Activated T-cell treated with anti-CD3 and anti-CD28 coated beads for 48 hours (primary cell): ENCODE data around the gene POC1B.

Experiments used
- DNase-seq: peaks from one replicate; pipeline ENCODE4 v3.0.0-alpha.2; 2020; ENCODE audit warnings: low read depth

The POC1B gene

DNA sequence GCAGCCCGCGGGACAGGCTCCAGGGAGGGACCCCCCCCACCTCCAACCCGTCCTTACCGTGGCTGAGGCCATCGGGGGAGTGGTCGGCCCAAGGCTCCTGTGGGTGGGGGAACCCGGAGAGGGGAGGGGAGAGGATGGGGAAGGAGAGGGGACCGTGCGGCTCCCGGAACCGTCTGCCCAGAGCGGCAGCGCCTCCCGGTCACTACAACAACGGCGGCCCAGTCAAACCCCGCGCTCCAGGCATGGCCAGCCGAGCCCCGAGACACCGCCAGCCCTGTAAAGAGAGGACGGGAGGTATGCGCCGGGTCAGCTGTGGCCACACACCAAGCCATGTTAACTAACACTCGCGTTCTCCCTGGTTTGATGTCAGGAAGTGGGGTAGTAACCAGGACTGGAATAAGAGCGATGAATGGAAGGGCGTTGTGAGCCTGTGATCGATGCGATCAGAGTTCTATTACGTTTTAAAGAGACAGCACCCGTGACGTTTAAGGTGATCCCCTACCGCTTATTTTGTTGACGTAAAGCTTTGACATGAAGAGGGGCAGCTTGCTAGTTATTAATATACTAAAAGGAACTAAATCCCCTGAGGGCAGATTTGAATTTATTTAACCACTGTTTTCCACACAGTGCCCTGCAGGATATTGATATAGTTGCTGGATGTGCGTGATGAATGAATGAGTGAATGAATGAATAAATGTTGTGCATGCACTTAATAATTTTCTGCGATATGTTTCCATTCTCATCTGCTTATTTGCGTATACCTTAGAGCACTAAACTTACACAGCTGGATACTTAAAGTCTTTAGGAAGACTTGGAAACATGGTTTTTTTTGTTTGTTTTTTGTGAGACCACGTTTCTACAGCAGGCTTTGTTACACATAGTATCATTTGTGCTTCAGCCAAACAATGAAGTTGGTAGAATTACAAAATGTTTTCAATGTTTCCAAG, at the start of gene POC1B:
Gene POC1B, minus strand, starts transcription at position 224 of the 947 bp plus-strand sequence. Its CDS starts 152 bp downstream, at position 72.
- peak; percentile 67 for DNase-seq

DNA sequence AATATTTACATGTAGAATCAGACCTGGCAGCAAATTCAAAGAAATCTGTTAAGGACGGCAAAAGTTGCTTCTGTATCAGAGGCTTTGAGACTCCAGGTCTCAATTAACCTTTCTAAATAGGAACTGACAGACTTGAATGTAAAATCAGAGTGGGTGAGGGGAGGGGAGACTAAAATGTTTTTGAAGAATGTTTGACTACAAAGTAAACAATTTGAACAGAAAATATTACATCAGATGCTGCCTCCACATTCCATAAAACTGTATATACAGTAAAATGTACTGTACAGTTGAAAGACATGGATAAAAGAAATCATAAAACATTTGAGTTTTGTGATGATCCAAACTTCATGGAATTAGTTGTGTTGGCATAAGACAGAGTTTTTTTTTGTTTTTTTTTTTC, 49.5 kb upstream of the POC1B start:
- DNase-seq, result no peak

DNA sequence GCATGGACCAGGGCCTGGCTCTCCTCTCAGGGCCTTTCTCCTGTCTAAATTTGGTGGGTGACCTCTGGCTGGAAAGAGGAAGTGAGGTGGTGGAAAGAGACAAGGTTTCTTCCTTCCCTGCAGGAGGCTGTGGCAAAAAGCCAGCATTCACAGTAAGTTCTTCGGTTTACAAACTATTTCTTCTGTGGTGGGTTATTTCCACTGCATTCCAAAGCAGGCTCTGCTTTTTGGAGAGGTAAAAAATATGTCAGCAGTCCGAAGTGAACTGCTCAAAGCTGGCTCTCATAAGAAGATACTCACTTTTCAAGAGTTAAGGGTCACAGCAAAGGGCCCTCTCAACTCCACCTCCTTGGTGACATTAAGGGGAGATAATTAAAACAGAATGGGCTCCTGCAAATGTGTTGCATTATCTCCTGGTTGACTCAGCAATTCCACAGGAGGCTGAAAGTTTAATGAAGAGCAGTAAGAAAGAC, 48.9 kb upstream of the POC1B start:
- no peak for DNase-seq

DNA sequence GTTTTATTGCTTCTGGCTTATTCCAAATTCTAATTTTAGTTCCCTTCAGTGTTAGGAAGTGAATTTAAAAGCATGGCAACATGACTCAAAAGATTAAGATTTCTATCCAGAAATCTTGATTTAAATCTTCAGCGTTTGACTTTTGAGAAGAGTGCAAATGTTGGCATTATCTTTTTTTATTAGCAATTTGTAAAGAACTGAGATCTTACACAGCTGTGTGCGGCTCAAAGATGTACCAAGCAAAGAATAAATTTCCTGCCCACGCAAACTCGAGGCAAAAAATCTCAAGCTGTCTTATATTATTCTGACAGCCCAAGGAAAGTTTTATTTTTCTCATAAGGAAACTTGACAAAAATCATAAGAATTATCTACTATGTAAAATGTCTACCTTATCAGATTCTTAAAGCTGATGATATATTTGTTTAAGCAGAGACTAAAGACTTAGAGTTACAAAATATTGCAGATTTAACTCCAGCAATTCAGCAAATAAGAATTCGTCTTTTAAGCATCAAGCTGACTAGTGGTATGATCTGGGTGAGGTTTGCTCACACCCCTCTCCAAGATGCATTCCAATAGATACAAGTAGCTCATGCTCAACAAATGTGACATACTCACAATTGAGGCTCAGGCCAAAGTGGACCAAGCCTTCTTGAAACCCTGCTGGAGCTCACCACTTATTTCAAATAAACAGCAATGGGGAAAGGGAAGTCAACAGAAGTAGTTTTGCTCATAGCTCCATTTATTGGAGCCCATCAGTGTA, 47.4 kb upstream of the POC1B start:
- no peak for DNase-seq

DNA sequence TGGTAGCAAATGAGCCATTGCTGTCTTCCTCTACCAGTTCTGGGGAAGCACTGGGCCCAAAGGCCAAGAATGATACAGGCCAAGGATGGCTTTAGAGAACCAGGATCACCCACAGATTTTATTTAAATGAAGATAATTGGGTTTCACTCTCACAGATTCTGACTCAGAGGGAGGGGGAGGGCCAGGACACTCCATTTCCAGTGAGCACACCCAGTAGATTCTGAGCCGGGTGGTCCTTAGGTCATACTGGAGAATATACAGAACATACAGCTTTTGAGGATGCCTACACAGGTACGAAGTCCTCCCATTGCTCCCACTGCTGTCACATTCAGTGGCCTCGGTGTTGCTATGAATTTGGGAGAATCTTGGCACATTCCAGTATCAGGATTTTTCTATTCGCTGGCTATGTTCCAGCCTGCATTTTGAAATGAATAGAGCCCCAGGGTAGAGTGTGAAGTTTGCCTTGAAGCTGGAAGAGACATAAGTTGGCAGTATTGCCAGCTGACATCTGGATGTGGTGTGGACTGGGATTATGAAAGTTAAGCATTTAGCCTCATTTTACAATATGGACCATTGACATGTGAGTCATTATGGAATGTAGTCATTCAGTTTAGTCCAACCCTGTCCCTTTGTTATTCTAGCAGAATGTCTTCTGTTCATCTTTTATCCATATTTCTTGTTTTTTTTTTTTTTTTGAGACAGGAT, 45.8 kb upstream of the POC1B start:
- no peak for DNase-seq

DNA sequence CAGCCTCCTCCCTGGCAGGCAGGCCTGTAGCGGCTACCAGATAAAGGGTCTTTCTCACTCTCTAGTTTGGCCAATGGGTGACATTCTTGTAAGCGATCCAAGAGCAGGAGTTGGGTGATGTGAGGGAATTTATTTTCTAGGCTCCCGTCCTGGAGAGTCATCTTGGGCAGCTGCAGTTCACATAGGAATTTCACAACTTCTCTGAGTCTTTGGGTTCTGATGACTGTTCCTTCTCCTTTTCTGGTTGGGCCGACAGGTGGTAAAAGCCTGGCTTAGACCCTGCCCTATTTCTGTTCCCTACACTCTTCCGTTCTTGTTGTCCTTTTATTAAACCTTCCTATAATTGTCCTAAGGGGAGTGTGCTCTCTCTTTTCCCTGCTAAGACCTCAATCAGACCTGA, 42.6 kb upstream of the POC1B start:
- no peak for DNase-seq

DNA sequence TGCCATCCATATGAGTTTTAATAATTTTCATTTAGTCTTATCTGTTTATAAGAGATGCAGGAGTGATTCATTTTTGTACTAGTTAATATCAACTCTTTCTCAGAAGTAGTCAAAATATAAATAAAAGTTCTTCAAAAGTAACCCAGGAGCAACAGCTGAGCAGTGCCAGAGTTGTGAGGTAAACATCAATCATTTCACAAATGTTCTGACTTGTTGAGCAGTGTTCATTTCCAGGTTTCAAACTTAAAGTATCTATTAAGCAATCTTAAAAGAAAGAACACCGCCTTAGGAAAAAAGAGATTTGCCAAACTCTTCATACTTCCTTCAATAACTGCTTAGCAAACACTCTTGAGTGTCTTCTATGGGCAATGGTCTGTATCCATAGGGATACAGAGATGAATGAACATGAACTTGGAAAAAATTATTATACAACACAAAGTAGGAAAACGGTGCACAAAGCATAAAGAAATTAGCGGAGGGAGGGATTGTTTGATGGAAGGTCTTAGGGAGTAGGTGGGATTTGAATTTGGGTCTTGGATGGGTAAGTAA, 41.9 kb upstream of the POC1B start:
- DNase-seq, result no peak

DNA sequence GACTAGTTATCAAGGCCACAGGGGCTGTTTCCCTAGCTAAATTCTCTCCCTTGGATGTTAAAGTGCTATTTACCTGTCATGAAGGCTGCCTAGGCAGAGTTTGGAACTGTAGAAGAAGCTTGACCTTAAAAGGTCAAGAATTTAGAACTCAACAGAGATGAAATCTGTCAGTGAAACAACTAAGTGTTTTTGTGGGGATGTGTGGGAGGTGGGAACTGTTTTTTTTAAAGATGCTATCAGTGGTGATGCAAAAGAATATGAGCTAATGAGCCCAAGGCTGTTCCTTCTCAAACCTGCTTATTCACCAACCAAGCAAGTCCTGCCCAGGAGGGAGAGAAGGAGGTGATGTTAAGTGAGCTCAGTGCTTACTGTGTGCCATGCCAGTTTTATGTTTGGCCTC, 40.8 kb upstream of the POC1B start:
- no peak for DNase-seq

DNA sequence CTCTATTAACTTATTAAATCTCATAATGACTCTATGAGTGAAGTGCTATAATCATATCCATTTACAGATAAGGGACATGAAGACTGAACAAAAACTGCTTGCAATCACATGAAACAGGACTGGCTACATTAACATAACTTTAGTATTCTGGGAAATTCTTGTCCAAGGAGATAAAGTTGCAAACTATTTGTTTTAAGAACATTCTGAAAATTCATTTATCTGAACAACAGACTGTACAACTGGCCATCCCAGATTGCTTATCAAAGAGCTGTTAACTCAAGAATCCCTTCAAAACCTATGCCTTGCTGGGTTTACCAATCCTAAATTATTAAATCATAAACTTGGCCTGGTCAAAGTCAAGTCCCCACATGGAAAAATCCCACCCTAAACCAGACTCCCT, 39.2 kb upstream of the POC1B start:
- no peak for DNase-seq

DNA sequence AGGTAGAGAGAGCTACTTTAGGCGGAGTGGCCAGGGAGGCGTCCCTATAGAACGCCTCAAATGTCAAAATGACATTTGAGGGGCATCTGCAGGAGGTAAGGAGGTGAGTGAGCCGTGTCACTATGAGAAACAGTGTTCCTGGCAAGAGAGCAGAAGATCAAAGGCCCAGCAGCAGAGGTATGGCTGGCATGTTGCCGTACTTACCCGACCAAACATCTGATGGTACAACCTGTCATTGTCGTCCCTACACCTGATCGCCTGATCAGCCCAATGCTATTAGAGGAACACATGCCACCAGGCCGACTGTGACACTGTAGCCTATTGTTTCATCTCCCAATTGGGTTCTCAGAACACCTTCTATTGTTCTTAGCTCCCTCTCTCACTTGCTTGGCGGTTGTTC, 33.9 kb upstream of the POC1B start:
- no peak for DNase-seq

DNA sequence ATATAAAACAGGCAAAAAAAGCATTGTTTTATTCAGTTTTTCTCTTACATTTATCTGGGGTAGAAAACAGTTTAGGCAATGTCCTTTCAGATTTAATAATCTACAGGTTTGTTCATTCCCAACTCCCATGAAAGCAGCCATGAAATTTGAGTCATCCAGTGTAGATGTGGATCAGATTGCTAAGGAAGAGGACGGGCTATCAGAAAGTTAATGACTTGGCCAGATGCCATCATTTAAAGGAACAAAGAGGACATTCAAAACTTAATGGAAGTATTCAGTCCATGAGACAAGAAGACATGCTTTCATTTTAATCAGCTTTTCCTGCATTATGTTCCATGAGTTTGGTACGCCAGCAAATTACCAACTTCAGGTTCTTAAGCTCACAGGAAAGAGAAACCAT, 31.1 kb upstream of the POC1B start:
- no peak for DNase-seq

DNA sequence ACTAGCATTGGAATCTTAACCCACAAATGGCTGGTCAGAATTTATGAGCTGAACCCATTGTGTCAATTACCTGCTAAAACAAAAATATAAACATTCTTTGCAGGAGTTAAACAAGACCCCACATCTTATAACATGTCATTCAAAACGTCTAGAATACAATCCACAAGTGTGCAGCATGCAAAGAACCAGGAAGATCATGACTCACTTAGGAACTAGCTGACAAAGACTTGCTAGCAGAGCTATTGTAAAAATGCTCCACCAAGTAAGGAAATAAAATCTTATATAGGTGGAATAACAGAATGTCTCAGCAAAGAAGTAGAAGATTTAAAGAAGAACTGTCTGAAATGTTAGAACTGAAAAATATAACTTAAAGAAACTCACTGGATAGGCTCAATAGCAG, 26.5 kb upstream of the POC1B start:
- DNase-seq, result no peak

DNA sequence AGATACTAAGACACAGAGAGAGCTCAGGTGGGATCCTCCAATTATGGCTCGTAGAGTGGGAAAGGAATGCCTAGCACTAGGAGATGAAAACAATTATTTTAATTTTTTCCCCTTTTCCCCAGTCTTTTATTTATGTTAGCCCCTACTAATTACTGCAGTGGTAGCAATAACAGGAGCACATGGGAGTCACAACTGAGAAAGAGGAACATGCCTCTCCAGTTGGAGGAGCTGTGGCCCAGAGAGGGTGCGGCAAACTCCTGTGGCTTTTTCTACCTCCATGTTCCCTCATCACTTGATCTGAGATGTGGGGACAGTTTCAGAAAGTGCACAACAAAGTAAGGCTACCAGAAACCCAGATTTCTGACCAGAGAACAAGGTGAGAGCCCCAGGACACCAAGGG, 25.9 kb upstream of the POC1B start:
- DNase-seq, result no peak

DNA sequence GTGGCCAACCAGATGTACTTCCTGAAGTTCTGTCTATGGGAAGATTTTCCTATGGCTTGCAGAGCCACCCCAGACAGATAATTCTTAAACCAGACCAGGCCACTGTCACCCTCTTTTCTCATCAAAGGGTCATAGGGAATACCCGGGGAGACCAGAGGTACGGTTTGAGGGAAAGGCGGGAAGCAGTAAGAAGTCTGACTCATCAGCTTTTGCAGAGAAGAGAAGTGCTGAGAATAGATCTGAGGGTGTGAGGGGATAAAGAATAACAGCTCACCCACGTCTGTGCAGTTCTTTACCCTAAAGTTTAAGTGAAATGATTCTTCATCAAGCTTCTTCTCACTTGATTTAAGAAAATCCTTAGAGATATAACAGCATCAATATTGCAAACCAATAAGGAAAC, 21.3 kb upstream of the POC1B start:
- no peak for DNase-seq

DNA sequence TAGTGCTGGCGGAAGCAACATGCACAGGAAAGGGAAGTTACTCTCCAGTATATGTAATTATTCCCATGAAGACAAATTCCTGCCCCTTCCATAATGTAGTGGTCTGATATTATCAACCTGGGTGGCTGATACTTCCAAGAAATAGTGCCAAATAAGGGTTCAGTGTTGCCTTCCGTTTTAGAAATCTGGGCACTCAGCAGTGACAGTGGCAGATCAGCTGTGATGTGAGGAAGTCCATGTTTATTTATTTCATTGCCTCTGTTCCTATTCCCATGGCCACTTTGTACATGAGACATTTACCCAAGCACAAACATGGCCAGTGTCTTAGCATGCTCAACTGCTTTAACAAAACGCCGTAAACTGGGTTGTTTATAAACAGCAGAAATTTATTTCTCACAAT, 20.3 kb upstream of the POC1B start:
- no peak for DNase-seq

DNA sequence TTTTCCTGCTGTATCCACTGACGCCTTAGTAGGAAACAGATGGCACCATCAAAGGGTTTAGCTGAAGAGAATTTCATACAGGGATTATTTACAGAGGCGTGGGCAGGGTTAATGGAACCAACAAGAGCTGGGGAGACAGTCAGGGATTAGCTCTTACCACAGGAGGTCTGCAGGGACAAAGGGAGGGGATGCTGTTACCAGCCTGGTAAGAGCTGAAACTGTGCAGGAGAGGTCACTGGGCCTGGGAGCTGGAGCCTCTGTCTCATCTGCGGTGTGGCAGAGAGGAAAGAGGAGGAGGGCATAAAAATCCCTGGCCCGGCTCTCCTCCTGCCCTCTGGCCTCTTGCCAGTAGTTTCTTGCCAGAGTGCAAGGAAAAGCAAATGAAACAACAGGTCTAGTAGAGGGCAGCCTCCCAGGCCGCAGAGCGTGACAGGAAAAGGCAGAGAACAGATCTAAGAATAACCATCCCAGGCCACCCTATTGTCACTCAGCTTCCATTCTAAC, 18.9 kb upstream of the POC1B start:
- DNase-seq, result no peak

DNA sequence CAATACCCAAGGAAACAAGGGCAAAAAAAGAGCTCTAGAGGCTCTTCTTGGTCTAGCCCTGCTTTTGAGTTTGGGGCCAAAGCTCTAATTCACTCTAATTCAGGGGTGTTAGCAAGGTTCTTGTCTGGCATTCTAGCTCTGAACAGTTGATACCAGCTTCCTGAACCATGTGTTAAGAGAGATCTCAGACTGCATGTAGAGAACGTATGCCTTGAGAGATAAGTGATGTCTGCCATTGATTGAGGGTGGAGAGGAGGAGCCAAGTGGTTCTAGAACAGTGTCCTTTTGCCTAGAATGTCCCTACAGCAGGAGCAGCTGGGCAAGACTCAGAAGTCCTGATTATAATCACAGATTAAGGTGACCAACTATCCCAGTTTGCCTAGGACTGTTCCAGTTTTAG, 18.2 kb upstream of the POC1B start:
- no peak for DNase-seq

DNA sequence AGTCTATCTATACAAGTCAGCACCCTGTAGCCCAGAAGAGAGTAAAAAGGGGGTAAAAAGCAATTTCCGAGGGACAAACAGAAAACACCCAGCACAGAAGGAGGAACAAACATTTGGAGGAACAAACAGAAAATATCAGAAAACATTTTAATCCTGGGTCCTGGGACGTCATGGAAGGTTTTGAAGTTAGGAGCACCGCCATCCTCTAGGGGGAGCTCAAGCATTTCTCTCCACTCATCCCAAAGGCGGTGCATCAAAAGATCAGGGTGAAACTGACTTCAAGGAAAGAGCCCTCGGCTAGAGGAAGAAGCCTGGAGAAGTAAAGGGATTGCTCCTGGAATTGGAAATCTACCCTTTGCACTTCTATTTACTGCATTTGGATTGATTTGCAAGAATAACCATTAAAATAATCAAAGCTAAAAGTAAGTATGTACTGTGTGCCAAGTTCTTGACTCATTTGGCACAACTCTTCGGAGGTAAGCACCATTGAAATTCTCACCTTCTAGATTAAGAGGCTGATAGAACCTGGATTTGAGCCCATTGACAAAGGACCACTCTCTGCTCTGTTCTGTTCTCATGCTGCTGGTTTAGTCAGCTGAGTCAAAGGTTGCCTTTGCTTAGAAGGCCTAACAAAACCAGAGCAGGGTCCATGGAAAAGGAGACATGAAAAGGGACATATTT, 17.2 kb upstream of the POC1B start:
- peak; percentile 39 for DNase-seq

DNA sequence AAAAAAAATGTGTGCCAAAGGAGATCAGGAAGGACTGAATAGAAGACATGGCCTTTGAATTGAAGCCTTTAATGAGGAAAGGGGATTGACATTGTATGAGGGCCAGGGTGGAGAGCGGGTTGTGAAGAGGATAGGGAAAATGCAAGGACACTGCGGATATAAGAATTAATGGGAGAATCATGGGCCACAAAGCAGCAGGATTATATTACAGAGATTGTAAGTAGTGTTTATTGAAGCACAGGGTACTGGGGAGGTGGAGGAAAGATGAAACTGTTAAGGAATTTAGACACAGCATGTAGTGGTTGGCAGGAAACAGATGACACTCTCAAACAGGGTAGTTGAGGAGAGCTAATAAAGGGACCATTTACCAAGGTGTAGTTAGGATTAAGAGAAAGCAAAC, 16.4 kb upstream of the POC1B start:
- DNase-seq, result no peak

DNA sequence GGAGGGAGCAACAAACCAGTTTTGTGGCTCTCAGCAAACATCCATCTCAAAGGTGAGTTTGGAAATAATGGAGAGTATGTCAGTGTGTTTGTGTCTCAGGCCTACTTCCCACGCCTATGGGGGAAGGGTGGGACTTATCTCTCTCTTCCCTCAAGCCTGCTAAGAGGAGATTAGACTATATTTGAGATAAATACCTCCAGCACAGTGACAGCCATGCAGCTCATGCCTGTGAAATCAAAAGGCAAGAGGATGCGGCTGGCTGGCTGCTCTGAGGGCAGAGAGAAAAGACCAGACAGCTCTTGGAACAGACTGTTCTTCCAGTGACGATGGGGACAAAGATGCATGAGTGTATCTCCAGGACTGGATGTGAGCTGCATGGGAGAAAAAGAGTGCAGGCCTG, 14.7 kb upstream of the POC1B start:
- no peak for DNase-seq

DNA sequence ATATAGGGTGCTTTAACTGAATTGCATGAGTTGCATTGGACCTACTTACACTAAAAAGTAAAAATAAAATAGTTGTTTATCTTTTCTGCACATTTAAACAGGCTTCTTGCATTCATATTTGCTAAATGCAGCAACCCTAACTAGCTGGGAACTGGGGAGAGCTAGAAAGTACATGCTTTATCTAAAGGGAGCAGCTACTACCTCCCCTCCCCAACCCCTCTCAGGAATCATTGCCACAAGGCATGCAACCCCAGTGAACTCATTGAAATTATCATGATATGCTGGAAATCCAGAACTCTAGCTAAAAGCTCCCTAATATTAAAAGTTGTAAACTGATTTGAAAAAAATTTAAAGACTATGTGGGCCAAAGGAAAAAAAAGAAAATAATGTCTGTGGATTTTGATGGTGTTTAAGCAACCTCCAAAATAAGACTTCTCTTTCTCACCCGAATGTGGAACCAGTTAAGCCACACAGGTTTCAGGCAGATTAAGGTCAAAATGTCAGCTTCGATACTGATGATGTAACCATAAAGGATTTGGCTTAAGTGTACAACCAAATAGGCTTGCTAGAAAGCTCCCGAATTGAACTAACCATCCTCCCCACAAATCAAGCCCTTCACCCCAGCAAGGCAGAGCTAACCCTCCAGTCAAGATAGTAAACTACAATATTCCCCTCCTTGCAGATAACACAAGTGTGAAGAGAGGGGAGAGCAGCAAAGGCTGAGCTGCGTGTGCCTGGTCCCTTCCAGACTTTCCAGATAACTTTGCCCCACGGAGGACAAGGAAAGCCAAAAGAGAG, 13.8 kb upstream of the POC1B start:
- DNase-seq, result no peak
